HL-60 (cell line): Measurements from ENCODE around the gene DCDC2C.

ENCODE experiments used
- DNase-seq, 2 experiments: peaks; one replicate each; pipeline ENCODE4 v3.0.0-alpha.2; 2010 to 2020; ENCODE audit warnings: low read depth in 1 of 2, low spot score in 1 of 2
- H3K27ac ChIP-seq: fragments of 250-450 bp; sonication (Bioruptor Pico); replicated peaks from 2 replicates; pipeline ENCODE4 v1.5.1; 2020; ENCODE audit warnings: mild to moderate bottlenecking, moderate library complexity
- H3K27me3 ChIP-seq: fragments of 250-450 bp; sonication (Bioruptor Pico); 2 replicates; pipeline ENCODE4 v1.5.1; 2021; ENCODE audit warnings: mild to moderate bottlenecking, moderate library complexity; ENCODE audit not compliant: insufficient read depth, poor library complexity, severe bottlenecking
- H3K4me3 ChIP-seq: replicated peaks from 2 replicates; pipeline ENCODE4 v1.5.1; 2011; ENCODE audit warnings: mild to moderate bottlenecking, control low read depth, low read length; ENCODE audit not compliant: insufficient read depth
- CTCF ChIP-seq: IDR thresholded peaks from one replicate; pipeline ENCODE4 v1.5.1; 2011; ENCODE audit warnings: low read length, control low read depth, inconsistent platforms; ENCODE audit not compliant: insufficient read depth
- GABPA ChIP-seq: IDR thresholded peaks from 2 replicates; pipeline ENCODE4 v1.6.1; 2012; ENCODE audit warnings: low read depth
- POLR2AphosphoS5 ChIP-seq: IDR thresholded peaks from 2 replicates; pipeline ENCODE4 v1.6.1; 2012; ENCODE audit warnings: low read depth
- REST ChIP-seq: IDR thresholded peaks from 2 replicates; pipeline ENCODE4 v1.6.1; 2012; ENCODE audit warnings: low read depth; ENCODE audit not compliant: insufficient replicate concordance
- SPI1 ChIP-seq: IDR thresholded peaks from 2 replicates; pipeline ENCODE4 v1.6.1; 2012; ENCODE audit warnings: low read depth, mild to moderate bottlenecking, borderline replicate concordance

DCDC2C gene

GRCh38 chr2:3759761-3760160 is 56.4 kb downstream of the DCDC2C start:
- no peak overlapping the region for H3K27ac ChIP-seq
- no peak for DNase-seq
- H3K27me3 ChIP-seq: no peaks in the 10 kb centered on the region
- TF ChIP-seq GABPA (no peak), SPI1 (no peak), REST (no peak), CTCF (no peak), POLR2AphosphoS5 (no peak)
- no peak overlapping the region for H3K4me3 ChIP-seq

GRCh38 chr2:3761272-3761671 is 57.9 kb downstream of the DCDC2C start:
- TF ChIP-seq REST: no peak
- TF ChIP-seq SPI1: no peak
- no peak for TF ChIP-seq POLR2AphosphoS5
- no peak for TF ChIP-seq GABPA
- TF ChIP-seq CTCF: no peak
- Histone ChIP-seq H3K27ac (no peak overlapping the region), H3K4me3 (no peak overlapping the region), H3K27me3 (no peaks in the 10 kb centered on the region)
- no peak for DNase-seq

- H3K27ac ChIP-seq: no peak overlapping the region
- H3K4me3 ChIP-seq: no peak overlapping the region
- H3K27me3 ChIP-seq: no peaks in the 10 kb centered on the region
- no peak for DNase-seq
- no peak for TF ChIP-seq REST
- TF ChIP-seq SPI1: no peak
- no peak for TF ChIP-seq GABPA
- TF ChIP-seq CTCF: no peak
- no peak for TF ChIP-seq POLR2AphosphoS5
Observed at GRCh38 chr2:3762771-3763447, 59.5 kb downstream of the DCDC2C start.
